ENCODE results near the gene ABCD3.
"Not testable (repeated sequence)": the region's sequence is repeated elsewhere in the genome, so short reads cannot be mapped to it uniquely, and the experiment has no call there.

The ABCD3 gene

GRCh38 chr1:94416901-94417727 is 1.1 kb upstream of the ABCD3 start:
- DNase-seq: no peak

- no peak for DNase-seq
Observed at GRCh38 chr1:94417728-94417977, 536 bp upstream of the ABCD3 start.

- DNase-seq: no peak
Observed at GRCh38 chr1:94418664-94419655, 771 bp downstream of the ABCD3 start.

GRCh38 chr1:94422115-94422820 is 4.1 kb downstream of the ABCD3 start:
- DNase-seq: no peak

- DNase-seq: no peak
Observed at GRCh38 chr1:94425821-94426484, 7.8 kb downstream of the ABCD3 start.

- not testable (repeated sequence) for DNase-seq
Observed at GRCh38 chr1:94426485-94426870, 8.3 kb downstream of the ABCD3 start.

GRCh38 chr1:94428441-94428840 is 10.3 kb downstream of the ABCD3 start:
- no peak for DNase-seq

GRCh38 chr1:94428927-94429528 is 10.8 kb downstream of the ABCD3 start:
- not testable (repeated sequence) for DNase-seq

GRCh38 chr1:94430066-94430465 is 11.9 kb downstream of the ABCD3 start:
- not testable (repeated sequence) for DNase-seq

- DNase-seq: no peak
Observed at GRCh38 chr1:94433866-94434265, 15.7 kb downstream of the ABCD3 start.

- DNase-seq: no peak
Observed at GRCh38 chr1:94434365-94435045, 16.3 kb downstream of the ABCD3 start.

GRCh38 chr1:94438692-94439276 is 20.6 kb downstream of the ABCD3 start:
- no peak for DNase-seq

GRCh38 chr1:94440088-94440487 is 21.9 kb downstream of the ABCD3 start:
- peak in 1 of 2 experiments; percentile 2 for DNase-seq

- DNase-seq: not testable (repeated sequence)
Observed at GRCh38 chr1:94443067-94443466, 24.9 kb downstream of the ABCD3 start.

GRCh38 chr1:94444819-94445218 is 26.6 kb downstream of the ABCD3 start:
- DNase-seq: not testable (repeated sequence)

GRCh38 chr1:94445733-94446132 is 27.5 kb downstream of the ABCD3 start:
- DNase-seq: not testable (repeated sequence)

- not testable (repeated sequence) for DNase-seq
Observed at GRCh38 chr1:94446177-94446576, 28.0 kb downstream of the ABCD3 start.

- not testable (repeated sequence) for DNase-seq
Observed at GRCh38 chr1:94448741-94449140, 30.6 kb downstream of the ABCD3 start.

GRCh38 chr1:94456736-94457135 is 38.5 kb downstream of the ABCD3 start:
- DNase-seq: no peak

- DNase-seq: no peak
Observed at GRCh38 chr1:94462606-94463005, 44.4 kb downstream of the ABCD3 start.

Data from SW 1271 (cell line).